ENCODE data around the gene PEX26. TPM values are rescaled to one million over a fixed set of nuclear protein-coding genes. Genes with fewer than 3 reads are reported as not detected.
A peak's percentile ranks its signal among the peaks of the same experiment; 100 is the strongest.

PEX26 gene
- total RNA-seq, 1 donor from 2014 or later, result 50.1 TPM

DNA sequence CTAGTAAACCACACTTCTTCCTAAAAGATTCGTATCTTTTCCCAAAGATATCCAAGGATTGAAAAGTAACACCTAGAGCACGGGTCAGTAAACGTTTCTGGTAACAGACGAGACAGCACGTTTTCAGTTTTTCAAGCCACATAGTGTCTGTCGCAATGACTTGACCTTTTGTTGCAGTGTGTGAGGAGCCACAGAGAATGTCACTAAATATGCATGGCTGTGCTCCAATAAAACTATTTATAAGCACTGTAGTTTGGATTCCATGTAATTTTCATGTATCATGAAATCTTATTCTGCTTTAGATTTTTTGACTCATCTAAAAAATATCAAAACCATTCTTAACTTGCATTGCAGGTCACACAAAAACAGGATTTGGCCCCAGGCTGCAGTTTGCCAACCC is 35.1 kb upstream of the PEX26 start:
- no peaks in the 10 kb centered on the region for H3K9me3 Mint-ChIP-seq (ENCODE audit: low read depth)
- H3K4me1 Mint-ChIP-seq (ENCODE audit: low read depth), result peaks cover 10% of the 10 kb centered on the region
- DNase-seq (ENCODE audit: low spot score, unreplicated experiment), result no peak
- H3K27ac Mint-ChIP-seq, result no peak overlapping the region
- TF ChIP-seq, protein P1, sequence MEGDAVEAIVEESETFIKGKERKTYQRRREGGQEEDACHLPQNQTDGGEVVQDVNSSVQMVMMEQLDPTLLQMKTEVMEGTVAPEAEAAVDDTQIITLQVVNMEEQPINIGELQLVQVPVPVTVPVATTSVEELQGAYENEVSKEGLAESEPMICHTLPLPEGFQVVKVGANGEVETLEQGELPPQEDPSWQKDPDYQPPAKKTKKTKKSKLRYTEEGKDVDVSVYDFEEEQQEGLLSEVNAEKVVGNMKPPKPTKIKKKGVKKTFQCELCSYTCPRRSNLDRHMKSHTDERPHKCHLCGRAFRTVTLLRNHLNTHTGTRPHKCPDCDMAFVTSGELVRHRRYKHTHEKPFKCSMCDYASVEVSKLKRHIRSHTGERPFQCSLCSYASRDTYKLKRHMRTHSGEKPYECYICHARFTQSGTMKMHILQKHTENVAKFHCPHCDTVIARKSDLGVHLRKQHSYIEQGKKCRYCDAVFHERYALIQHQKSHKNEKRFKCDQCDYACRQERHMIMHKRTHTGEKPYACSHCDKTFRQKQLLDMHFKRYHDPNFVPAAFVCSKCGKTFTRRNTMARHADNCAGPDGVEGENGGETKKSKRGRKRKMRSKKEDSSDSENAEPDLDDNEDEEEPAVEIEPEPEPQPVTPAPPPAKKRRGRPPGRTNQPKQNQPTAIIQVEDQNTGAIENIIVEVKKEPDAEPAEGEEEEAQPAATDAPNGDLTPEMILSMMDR (IDR thresholded peaks at IDR 0.05; ENCODE audit: unreplicated experiment), result no peak
- H3K4me3 Mint-ChIP-seq (ENCODE audit: low read depth), result no peak overlapping the region
- H3K36me3 Mint-ChIP-seq (ENCODE audit: insufficient read depth), result no peaks in the 10 kb centered on the region
- H3K27me3 Mint-ChIP-seq, result no peaks in the 10 kb centered on the region

DNA sequence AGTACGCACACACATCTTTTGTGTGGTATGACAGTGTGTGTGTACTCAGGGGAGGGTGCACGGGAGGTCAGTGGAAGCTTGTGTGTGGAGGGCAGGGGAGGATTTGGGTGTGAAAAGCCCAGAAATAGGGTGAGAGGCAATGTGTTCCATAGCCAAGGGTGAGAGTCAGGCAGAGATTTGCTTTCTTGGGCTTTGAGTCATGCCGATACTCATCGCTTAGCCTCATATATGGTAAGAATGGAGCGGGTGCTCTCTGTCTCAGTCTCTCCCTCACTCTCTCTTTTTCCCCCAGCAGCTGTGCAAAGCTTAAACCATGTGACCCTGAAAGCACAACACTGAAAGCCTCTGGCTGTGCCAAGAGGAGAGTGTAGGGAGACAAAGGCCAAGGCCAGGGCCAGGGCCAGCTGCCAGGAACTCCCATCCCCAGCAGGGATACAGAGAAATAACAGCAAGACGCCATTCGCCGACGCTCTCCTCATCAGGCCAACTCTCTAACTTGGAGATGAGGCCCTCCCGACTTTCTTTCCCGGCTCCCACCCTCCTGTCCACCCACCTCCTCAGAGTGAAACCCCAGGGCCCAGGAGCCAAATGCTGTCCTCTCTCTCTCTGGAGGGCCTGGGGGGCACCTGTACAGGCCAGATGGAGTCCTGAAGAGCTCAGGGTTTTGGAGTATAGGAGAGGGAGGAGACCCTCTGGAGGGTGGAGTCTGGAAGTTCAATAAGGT is 33.1 kb upstream of the PEX26 start:
- no peak overlapping the region for H3K4me3 Mint-ChIP-seq (ENCODE audit: low read depth)
- TF ChIP-seq, protein P1 (IDR thresholded peaks at IDR 0.05; ENCODE audit: unreplicated experiment), result no peak
- DNase-seq (ENCODE audit: low spot score, unreplicated experiment), result no peak
- H3K27me3 Mint-ChIP-seq, result peaks cover 5% of the 10 kb centered on the region
- no peaks in the 10 kb centered on the region for H3K9me3 Mint-ChIP-seq (ENCODE audit: low read depth)
- H3K4me1 Mint-ChIP-seq (ENCODE audit: low read depth), result peaks cover 10% of the 10 kb centered on the region
- H3K27ac Mint-ChIP-seq, result peak overlapping the region; percentile 67
- no peaks in the 10 kb centered on the region for H3K36me3 Mint-ChIP-seq (ENCODE audit: insufficient read depth)

DNA sequence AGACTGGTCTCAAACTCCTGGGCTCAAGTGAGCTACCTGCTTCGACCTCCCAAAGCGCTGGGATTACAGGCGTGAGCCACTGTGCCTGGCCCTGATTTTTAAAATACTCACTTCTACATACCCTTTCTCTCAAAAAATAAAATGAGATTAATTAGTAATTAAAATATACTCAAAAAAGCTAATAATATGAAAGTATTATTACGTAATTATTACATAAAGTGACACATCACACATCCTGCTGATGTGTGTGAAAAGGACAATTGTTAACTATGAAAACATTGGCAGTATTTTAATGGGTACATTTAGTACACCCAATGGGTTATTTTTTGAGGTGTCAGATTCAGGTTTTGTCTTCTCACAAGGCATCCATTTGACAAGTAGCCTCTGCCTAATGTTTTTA is 32.0 kb upstream of the PEX26 start:
- DNase-seq (ENCODE audit: low spot score, unreplicated experiment), result no peak
- Mint-ChIP-seq H3K4me3 (ENCODE audit: low read depth) (no peak overlapping the region), H3K27me3 (peaks cover 5% of the 10 kb centered on the region), H3K4me1 (ENCODE audit: low read depth) (peaks cover 10% of the 10 kb centered on the region), H3K9me3 (ENCODE audit: low read depth) (no peaks in the 10 kb centered on the region), H3K36me3 (ENCODE audit: insufficient read depth) (no peaks in the 10 kb centered on the region), H3K27ac (no peak overlapping the region)
- TF ChIP-seq, protein P1 (IDR thresholded peaks at IDR 0.05; ENCODE audit: unreplicated experiment), result no peak

DNA sequence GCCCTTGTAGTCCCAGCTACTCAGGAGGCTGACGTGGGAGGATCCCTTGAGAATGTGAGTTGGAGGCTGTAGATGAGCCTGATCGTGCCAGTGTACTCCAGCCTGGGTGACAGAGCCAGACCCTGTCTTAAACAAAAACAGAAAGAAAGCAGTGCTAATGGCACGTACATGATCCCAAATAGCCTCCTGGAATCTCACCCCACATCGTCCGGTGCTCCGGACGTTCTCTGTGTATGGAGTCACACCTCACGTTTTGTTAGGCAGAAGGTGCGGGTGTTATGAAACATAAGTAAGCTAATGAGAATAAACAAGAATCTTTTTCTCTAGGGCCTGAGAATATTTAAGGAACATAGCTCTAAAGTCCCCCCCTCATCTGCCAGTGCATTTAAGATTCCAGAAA is 29.7 kb upstream of the PEX26 start:
- peaks cover 10% of the 10 kb centered on the region for H3K4me1 Mint-ChIP-seq (ENCODE audit: low read depth)
- no peak overlapping the region for H3K27ac Mint-ChIP-seq
- H3K9me3 Mint-ChIP-seq (ENCODE audit: low read depth), result no peaks in the 10 kb centered on the region
- no peaks in the 10 kb centered on the region for H3K36me3 Mint-ChIP-seq (ENCODE audit: insufficient read depth)
- no peak for DNase-seq (ENCODE audit: low spot score, unreplicated experiment)
- TF ChIP-seq, protein P1 (IDR thresholded peaks at IDR 0.05; ENCODE audit: unreplicated experiment), result no peak
- H3K27me3 Mint-ChIP-seq, result peaks cover 5% of the 10 kb centered on the region
- no peak overlapping the region for H3K4me3 Mint-ChIP-seq (ENCODE audit: low read depth)

DNA sequence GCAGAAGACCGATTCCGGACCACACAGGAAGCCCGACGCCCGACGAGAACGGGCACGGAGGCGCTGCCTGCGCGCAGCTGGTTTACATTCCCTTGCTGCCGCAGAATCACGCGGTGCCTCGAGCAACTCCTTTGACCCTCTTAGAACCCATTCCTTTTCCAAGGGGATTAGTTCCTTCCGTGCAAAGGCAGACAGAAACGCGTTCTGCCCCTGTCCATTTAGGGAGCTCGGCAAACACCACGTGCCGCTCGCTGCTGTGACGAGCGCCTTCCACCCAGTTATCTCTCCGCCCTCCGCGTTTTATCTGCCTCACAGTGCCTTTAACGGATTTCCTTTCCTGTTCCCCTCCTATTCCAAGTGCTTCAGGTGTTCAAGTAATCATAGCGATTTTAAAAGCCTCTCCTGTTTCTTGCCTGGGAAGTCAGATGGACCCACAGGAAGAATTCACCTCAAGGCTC is 29.3 kb upstream of the PEX26 start:
- Mint-ChIP-seq H3K9me3 (ENCODE audit: low read depth) (no peaks in the 10 kb centered on the region), H3K36me3 (ENCODE audit: insufficient read depth) (no peaks in the 10 kb centered on the region), H3K4me3 (ENCODE audit: low read depth) (no peak overlapping the region), H3K4me1 (ENCODE audit: low read depth) (peaks cover 10% of the 10 kb centered on the region), H3K27me3 (peaks cover 5% of the 10 kb centered on the region), H3K27ac (no peak overlapping the region)
- TF ChIP-seq, protein P1 (IDR thresholded peaks at IDR 0.05; ENCODE audit: unreplicated experiment), result no peak
- no peak for DNase-seq (ENCODE audit: low spot score, unreplicated experiment)
